IPS-11a (cell line): ENCODE data around the gene RALBP1.
"Not testable (repeated sequence)": the region's sequence is repeated elsewhere in the genome, so short reads cannot be mapped to it uniquely, and the experiment has no call there.

ENCODE experiments used
- H3K4me3 ChIP-seq: one replicate; pipeline ENCODE4 v1.5.1; 2013; ENCODE audit warnings: low read depth, low read length, control low read depth

The RALBP1 gene

DNA sequence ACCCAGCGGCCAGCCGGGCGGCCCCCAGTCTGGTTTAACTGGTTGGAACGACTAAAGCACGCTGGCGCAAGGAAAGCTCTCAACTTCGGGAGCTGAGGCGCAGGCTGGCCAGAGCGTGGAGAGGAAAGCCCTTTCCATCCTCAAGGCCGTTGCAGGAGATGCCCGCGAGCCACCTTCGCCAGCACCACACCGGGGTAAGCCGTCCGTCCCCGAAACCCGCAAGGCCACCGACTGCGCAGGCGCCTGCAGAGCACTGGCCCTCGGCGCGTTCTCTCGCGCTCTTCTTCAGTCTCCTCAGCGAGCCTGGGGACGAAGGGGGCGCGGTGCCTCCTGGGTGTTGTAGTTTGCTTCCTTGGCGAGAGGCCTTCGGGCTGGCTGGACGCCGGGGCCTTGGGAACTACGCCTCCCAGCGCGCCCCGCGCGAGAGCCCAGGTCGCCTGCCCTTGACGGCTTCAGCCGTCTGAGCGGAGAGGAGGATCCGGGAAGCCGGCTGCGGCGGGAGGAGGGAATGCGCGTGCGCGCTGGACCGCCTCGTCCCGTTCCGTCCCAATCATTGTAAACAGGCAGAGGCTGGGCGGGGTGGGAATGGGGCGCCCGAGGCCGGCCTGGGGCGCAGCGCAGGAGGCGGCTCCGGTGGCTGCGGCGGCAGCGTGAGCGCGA lies at the start of gene RALBP1:
Gene RALBP1, plus strand, starts transcription at position 531 of the 660 bp plus-strand sequence. CDS start 37,533 bp downstream, outside the sequence.
- peak within 1 kb of the TSS; percentile 85 for H3K4me3 ChIP-seq

DNA sequence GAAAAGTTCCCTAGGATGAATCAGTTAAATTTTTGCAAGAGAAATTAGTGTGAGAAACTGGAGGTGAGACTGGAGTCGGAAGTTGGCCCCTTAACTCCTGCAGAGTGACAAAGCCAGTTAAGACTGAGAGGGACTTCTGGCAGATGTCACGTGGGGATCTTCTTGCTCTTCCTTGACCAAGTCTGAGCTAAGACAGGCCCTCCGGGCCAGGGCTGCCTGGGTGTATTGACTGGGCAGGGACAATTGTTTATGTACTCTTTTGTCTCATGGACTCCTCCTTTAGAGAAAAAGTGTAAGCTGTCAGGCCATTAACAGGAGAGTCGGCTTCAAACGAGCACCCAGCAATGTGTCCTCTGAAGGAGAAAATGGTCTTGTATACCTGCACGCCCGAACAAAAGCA lies 48.6 kb upstream of the RALBP1 start:
- H3K4me3 ChIP-seq = no peak overlapping the region

- H3K4me3 ChIP-seq = no peak overlapping the region
These were observed 47.0 kb upstream of the RALBP1 start for GRCh38 chr18:9428301-9428706.

DNA sequence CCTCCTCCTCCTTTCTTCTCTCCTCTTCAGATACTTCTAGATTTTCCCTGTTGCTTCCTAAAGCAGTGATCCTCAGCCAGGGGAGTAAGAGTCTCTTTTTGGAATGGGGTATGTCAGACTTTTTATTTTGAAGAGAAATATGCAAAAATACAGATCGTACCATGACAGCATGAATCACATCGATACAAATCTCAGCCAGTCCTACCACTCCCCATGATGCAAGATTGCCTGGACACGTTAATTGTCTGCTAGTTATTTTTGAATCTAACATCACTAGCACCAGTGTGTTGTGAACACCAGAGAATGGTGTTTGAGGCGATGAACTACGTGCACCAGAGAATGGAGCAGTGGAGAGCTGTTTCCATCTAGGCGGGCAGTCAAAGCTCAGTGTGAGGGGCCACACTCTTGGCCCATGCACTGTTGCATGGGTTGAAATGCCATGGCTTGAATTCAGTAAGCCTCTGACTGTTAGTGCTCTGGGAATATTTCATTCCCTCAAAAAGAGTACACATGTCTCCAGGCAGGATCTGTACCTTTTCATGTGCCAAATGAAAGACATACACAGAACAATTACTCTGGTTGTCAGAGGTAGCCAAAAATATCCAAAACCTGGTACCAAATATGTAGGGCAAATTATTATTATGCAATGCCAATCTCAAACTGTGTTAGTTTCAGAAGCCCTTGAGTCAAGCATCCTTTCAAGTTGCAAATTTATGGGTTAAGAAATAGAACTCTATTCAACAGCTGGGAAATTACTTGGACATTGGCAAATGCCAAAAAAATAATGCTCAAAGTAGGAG lies 46.3 kb upstream of the RALBP1 start:
- H3K4me3 ChIP-seq = no peak overlapping the region

GRCh38 chr18:9429662-9429993 lies 45.7 kb upstream of the RALBP1 start:
- H3K4me3 ChIP-seq = no peak overlapping the region

DNA sequence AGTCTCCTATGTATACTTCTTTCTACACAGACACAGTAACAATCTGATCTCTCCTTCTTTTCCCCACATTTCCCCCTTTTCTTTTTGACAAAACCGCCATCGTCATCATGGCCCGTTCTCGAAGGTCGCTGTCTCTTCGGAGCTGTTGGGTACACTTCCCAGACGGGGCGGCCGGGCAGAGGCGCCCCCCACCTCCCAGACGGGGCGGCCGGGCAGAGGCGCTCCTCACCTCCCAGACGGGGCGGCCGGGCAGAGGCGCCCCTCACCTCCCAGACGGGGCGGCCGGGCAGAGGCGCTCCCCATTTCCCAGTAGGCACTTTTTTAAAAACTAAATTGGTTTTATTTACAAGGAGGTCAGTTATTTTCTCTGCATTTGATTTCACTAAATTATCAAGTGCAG lies 45.0 kb upstream of the RALBP1 start:
- not testable (repeated sequence) for H3K4me3 ChIP-seq

DNA sequence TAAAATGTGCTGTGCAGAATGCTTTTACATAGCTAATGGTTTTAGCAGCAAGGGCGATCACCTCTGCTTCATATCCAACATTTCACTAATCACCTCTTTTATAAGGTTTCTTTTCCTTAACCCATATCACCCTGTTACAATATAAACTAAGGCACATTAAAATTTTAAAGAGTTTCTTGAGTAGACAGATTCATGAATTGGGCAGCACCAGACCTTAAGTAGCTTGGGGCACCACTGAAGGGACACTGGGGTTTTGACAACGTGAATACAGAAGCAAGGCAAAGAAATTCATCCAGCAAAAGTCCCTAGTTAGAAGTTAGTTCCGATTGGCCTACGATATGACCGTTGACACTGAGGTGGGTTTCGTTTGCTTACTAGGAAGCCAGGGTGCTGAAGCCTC lies 44.0 kb upstream of the RALBP1 start:
- no peak overlapping the region for H3K4me3 ChIP-seq

- H3K4me3 ChIP-seq = not testable (repeated sequence)
These were observed 42.2 kb upstream of the RALBP1 start for GRCh38 chr18:9433122-9433521.

DNA sequence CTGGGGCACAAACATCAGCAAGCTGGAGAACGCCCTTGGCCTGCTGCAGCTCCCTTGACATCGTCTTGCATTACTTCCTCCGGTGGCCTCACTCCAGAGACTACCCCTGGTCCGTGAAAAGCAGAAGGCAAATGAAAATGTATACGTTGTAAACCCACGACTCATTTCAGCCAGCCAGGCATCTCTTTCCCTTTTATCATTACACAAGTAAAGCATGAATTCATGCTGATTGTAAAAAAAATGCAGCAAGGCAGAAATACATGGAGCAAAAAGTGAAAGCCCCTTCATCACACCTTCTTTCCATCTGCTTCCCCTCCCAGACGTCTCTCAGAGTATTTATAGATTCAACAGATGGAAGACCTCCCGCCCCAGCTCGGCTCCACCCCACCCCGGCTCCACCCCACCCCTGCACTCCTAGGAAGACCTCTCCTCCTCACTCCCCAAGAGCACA lies 41.6 kb upstream of the RALBP1 start:
- no peak overlapping the region for H3K4me3 ChIP-seq

GRCh38 chr18:9434122-9434701 lies 41.1 kb upstream of the RALBP1 start:
- H3K4me3 ChIP-seq = no peak overlapping the region

- no peak overlapping the region for H3K4me3 ChIP-seq
These were observed 40.3 kb upstream of the RALBP1 start for GRCh38 chr18:9435041-9435440.

DNA sequence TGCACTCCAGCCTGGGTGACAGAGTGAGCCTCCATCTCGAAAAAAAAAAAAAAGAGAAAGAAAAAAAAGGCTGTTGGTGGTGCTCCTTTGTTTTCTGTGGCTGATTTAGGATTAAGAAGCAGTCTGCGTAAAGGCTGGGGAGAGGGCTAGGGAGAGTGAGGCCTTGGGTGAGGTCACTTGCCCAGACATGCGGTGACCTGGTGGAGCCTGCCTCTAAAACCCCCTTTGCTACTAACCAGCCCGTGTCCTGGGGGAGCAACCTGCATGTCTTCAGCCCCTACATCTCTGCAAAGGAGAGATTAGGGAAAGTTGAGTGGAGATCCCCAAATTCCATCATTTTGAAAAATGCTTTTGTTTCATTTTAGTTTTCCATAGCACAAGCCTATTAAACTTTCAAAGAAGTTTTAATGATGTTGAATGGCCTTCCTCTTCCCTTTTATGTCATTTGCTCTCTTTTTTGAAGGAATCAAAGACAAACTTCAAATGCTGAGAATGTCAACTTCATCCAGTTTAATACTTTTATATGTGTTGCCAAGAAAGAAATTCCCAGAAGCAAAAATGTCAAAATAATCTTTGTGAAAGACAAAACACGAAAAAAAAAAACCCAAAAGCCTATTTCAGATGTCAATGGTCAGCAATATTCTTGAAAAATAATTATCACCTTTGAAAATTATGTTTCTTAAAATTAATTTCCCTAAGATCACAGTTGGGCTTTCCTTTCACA lies 38.9 kb upstream of the RALBP1 start:
- H3K4me3 ChIP-seq = no peak overlapping the region

DNA sequence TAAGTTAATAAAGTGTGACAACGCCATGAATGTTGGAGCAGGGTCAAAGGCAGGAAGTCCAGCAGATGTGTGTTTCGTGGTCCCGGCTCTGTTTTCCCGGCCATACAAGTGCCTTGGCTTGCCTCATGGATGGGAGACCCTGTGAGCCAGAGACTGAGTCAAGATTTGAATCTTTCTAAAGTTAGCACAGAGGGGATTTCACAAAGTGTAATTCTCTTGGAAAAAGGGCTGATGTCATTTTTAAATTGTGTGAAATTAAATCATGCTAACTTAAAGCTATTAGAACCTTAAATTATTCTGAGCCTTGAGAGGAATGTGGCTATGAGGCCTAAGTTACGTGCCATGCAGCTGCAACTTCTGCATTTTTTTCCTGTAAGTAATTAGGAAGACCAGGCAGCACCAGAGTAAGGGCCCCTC lies 38.3 kb upstream of the RALBP1 start:
- no peak overlapping the region for H3K4me3 ChIP-seq

GRCh38 chr18:9437672-9438071 lies 37.6 kb upstream of the RALBP1 start:
- H3K4me3 ChIP-seq = no peak overlapping the region

DNA sequence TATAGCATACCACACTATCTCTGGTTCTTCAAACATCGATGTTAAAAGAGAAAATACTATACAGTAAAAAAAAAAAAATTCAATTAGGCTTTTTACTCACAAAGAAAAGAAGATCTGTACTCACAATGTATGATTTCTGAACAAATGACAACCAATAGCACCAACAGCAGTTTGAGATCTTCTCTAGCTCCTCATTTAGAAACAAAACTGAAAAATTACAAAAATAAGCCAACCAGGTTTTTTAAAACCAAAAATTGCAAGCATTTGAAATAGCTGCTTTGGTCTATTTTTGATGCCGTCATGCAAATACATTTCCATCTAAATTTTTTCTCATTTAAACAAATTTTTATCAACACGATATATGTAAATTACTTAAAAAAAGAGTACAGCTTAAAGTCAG lies 34.3 kb upstream of the RALBP1 start:
- no peak overlapping the region for H3K4me3 ChIP-seq

- H3K4me3 ChIP-seq = no peak overlapping the region
These were observed 30.8 kb upstream of the RALBP1 start for GRCh38 chr18:9444549-9444948.

DNA sequence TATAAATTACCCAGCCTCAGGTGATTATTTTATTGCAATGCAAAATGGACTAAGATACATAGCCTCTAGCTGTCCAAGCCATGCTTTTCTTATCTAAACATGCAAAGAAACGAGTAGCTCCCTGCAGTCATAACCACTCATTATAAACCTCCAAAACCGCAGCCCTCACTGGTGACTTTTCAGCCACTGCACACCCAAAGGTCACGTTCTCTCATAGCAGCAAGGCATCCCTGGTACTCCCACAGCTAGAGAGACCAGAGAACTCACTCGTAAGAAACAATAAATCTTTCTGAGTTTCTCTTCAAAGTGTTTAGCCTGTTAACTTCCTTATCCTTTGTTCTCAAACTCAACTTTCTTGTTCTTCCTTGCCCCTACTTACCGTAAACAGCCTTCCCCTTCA lies 28.5 kb upstream of the RALBP1 start:
- H3K4me3 ChIP-seq = no peak overlapping the region

GRCh38 chr18:9447334-9447733 lies 28.0 kb upstream of the RALBP1 start:
- H3K4me3 ChIP-seq = no peak overlapping the region

- H3K4me3 ChIP-seq = no peak overlapping the region
These were observed 25.5 kb upstream of the RALBP1 start for GRCh38 chr18:9449600-9450414.

DNA sequence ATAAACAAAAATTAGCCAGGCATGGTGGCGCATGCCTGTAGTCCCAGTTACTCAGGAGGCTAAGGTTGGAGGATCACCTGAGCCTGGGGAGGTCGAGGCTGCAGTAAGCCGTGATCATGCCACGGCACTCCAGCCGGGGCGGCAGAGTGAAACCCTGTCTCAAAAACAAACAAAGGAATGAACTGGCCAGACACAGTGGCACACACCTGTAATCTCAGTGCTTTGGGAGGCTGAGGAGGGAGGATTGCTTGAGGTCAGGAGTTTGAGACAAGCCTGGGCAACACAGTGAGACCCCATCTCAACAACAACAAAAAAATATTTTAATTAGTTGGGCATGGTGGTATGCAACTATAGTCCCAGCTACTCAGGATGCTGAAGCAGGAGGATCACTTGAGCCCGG lies 24.4 kb upstream of the RALBP1 start:
- not testable (repeated sequence) for H3K4me3 ChIP-seq

- H3K4me3 ChIP-seq = no peak overlapping the region
These were observed 22.0 kb upstream of the RALBP1 start for GRCh38 chr18:9453283-9453682.
